GM23338 (cell line): ENCODE results near the gene CHD9.

Experiments used
- CREB1 ChIP-seq: fragments of 250-450 bp; sonication (Bioruptor Pico); IDR thresholded peaks from 2 replicates; pipeline ENCODE4 v1.5.0; 2020; ENCODE audit warnings: low read depth, mild to moderate bottlenecking, moderate library complexity
- EZH2 ChIP-seq: fragments of 200-600 bp; sonication (generic); IDR thresholded peaks from one replicate; pipeline ENCODE4 v1.8.0; 2017; ENCODE audit warnings: antibody characterized with exemption, mild to moderate bottlenecking, low read depth; ENCODE audit not compliant: unreplicated experiment
- EZH2phosphoT487 ChIP-seq: fragments of 200-600 bp; sonication (generic); IDR thresholded peaks from one replicate; pipeline ENCODE4 v1.8.1; 2018; ENCODE audit warnings: antibody characterized with exemption; ENCODE audit not compliant: unreplicated experiment
- JUNB ChIP-seq: IDR thresholded peaks from one replicate; pipeline ENCODE4 v1.6.1; 2016; ENCODE audit warnings: antibody characterized with exemption; ENCODE audit not compliant: unreplicated experiment
- NANOG ChIP-seq: IDR thresholded peaks from 2 replicates; pipeline ENCODE4 v1.6.1; 2016; ENCODE audit warnings: antibody characterized with exemption, borderline replicate concordance
- POLR2AphosphoS5 ChIP-seq: IDR thresholded peaks from 2 replicates; pipeline ENCODE4 v1.6.1; 2016; ENCODE audit warnings: antibody characterized with exemption, low read depth
- STAT1 ChIP-seq: IDR thresholded peaks from one replicate; pipeline ENCODE4 v1.6.1; 2016; ENCODE audit warnings: antibody characterized with exemption; ENCODE audit not compliant: unreplicated experiment
- ZNF331 ChIP-seq: fragments of 250-450 bp; sonication (Bioruptor Pico); IDR thresholded peaks from 2 replicates; pipeline ENCODE4 v1.5.0; 2020; ENCODE audit warnings: low read depth, mild to moderate bottlenecking, moderate library complexity
- TF ChIP-seq, protein P1 (sequence below), 2 experiments: fragments of 200-600 bp in 1 of 2; sonication (generic) in 1 of 2; conservative IDR thresholded peaks; 2 replicates each; pipeline versions ENCODE4 v1.5.1 to v1.6.1; 2016 to 2017; ENCODE audit warnings: antibody characterized with exemption in 2 of 2, low read depth in 2 of 2, mild to moderate bottlenecking in 2 of 2, moderate library complexity in 1 of 2
- TF ChIP-seq, protein P2 (sequence below): IDR thresholded peaks from one replicate; pipeline ENCODE4 v1.6.1; 2018; ENCODE audit warnings: antibody characterized with exemption; ENCODE audit not compliant: unreplicated experiment
- TF ChIP-seq, protein P3 (sequence below): IDR thresholded peaks from 2 replicates; pipeline ENCODE4 v1.6.1; 2016; ENCODE audit warnings: antibody characterized with exemption
- TF ChIP-seq, protein P4 (sequence below): fragments of 250-450 bp; sonication (Bioruptor Pico); IDR thresholded peaks from 2 replicates; pipeline ENCODE4 v1.5.0; 2020; ENCODE audit warnings: mild to moderate bottlenecking, moderate library complexity

DNA sequence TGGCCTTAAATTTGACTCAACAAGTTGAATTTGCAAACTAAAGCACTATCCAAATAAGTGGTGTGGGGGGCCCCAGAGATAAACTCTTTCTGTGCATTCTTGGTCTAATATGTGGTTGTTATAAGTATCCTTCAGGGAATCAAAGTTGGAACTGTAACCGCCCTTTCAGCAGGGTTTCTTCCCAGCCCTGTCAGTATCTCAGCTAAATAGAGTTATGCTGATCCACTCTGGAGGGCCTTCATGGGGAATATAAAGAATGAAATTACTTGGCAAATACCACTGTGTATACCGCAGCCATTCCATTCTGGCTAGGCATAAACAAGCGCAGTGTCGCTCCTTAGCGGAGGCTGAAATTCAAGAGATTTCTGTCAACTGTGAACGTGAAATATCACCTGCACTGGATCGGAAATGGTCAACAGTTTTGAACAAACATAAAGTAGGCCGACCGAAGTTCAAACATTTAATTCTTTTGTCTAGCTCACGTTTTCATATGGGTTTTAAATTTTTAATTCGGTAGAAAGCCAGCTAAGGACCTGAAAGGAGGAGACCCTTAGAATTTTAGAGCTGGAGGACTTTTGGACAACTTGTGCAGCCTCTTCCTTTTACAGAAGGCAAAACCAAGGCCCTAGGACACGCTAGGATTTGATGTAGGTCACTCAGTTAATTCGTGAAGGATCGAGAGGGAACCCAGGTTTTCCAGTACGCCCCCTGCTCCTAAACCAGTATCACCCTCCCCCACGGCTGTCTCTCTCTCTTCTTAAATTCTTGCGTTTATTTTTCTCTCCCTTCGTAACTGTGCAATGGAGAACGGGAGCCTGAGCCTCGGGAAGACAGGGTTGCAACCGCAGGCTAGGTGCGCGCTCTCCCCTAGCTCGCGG lies 74.7 kb downstream of the CHD9 start:
- TF ChIP-seq POLR2AphosphoS5: no peak
- TF ChIP-seq EZH2: no peak
- TF ChIP-seq, protein P1, sequence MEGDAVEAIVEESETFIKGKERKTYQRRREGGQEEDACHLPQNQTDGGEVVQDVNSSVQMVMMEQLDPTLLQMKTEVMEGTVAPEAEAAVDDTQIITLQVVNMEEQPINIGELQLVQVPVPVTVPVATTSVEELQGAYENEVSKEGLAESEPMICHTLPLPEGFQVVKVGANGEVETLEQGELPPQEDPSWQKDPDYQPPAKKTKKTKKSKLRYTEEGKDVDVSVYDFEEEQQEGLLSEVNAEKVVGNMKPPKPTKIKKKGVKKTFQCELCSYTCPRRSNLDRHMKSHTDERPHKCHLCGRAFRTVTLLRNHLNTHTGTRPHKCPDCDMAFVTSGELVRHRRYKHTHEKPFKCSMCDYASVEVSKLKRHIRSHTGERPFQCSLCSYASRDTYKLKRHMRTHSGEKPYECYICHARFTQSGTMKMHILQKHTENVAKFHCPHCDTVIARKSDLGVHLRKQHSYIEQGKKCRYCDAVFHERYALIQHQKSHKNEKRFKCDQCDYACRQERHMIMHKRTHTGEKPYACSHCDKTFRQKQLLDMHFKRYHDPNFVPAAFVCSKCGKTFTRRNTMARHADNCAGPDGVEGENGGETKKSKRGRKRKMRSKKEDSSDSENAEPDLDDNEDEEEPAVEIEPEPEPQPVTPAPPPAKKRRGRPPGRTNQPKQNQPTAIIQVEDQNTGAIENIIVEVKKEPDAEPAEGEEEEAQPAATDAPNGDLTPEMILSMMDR (conservative IDR thresholded peaks at IDR 0.05; ENCODE audit: low read depth in 2 of 2): no peak
- TF ChIP-seq, protein P2, sequence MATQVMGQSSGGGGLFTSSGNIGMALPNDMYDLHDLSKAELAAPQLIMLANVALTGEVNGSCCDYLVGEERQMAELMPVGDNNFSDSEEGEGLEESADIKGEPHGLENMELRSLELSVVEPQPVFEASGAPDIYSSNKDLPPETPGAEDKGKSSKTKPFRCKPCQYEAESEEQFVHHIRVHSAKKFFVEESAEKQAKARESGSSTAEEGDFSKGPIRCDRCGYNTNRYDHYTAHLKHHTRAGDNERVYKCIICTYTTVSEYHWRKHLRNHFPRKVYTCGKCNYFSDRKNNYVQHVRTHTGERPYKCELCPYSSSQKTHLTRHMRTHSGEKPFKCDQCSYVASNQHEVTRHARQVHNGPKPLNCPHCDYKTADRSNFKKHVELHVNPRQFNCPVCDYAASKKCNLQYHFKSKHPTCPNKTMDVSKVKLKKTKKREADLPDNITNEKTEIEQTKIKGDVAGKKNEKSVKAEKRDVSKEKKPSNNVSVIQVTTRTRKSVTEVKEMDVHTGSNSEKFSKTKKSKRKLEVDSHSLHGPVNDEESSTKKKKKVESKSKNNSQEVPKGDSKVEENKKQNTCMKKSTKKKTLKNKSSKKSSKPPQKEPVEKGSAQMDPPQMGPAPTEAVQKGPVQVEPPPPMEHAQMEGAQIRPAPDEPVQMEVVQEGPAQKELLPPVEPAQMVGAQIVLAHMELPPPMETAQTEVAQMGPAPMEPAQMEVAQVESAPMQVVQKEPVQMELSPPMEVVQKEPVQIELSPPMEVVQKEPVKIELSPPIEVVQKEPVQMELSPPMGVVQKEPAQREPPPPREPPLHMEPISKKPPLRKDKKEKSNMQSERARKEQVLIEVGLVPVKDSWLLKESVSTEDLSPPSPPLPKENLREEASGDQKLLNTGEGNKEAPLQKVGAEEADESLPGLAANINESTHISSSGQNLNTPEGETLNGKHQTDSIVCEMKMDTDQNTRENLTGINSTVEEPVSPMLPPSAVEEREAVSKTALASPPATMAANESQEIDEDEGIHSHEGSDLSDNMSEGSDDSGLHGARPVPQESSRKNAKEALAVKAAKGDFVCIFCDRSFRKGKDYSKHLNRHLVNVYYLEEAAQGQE: no peak
- TF ChIP-seq JUNB: no peak
- no peak for TF ChIP-seq STAT1
- TF ChIP-seq EZH2phosphoT487: no peak
- TF ChIP-seq ZNF331: no peak
- no peak for TF ChIP-seq CREB1 (CRISPR knock-in tag)
- no peak for TF ChIP-seq NANOG
- TF ChIP-seq, protein P3, sequence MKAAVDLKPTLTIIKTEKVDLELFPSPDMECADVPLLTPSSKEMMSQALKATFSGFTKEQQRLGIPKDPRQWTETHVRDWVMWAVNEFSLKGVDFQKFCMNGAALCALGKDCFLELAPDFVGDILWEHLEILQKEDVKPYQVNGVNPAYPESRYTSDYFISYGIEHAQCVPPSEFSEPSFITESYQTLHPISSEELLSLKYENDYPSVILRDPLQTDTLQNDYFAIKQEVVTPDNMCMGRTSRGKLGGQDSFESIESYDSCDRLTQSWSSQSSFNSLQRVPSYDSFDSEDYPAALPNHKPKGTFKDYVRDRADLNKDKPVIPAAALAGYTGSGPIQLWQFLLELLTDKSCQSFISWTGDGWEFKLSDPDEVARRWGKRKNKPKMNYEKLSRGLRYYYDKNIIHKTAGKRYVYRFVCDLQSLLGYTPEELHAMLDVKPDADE: no peak
- TF ChIP-seq, protein P4, sequence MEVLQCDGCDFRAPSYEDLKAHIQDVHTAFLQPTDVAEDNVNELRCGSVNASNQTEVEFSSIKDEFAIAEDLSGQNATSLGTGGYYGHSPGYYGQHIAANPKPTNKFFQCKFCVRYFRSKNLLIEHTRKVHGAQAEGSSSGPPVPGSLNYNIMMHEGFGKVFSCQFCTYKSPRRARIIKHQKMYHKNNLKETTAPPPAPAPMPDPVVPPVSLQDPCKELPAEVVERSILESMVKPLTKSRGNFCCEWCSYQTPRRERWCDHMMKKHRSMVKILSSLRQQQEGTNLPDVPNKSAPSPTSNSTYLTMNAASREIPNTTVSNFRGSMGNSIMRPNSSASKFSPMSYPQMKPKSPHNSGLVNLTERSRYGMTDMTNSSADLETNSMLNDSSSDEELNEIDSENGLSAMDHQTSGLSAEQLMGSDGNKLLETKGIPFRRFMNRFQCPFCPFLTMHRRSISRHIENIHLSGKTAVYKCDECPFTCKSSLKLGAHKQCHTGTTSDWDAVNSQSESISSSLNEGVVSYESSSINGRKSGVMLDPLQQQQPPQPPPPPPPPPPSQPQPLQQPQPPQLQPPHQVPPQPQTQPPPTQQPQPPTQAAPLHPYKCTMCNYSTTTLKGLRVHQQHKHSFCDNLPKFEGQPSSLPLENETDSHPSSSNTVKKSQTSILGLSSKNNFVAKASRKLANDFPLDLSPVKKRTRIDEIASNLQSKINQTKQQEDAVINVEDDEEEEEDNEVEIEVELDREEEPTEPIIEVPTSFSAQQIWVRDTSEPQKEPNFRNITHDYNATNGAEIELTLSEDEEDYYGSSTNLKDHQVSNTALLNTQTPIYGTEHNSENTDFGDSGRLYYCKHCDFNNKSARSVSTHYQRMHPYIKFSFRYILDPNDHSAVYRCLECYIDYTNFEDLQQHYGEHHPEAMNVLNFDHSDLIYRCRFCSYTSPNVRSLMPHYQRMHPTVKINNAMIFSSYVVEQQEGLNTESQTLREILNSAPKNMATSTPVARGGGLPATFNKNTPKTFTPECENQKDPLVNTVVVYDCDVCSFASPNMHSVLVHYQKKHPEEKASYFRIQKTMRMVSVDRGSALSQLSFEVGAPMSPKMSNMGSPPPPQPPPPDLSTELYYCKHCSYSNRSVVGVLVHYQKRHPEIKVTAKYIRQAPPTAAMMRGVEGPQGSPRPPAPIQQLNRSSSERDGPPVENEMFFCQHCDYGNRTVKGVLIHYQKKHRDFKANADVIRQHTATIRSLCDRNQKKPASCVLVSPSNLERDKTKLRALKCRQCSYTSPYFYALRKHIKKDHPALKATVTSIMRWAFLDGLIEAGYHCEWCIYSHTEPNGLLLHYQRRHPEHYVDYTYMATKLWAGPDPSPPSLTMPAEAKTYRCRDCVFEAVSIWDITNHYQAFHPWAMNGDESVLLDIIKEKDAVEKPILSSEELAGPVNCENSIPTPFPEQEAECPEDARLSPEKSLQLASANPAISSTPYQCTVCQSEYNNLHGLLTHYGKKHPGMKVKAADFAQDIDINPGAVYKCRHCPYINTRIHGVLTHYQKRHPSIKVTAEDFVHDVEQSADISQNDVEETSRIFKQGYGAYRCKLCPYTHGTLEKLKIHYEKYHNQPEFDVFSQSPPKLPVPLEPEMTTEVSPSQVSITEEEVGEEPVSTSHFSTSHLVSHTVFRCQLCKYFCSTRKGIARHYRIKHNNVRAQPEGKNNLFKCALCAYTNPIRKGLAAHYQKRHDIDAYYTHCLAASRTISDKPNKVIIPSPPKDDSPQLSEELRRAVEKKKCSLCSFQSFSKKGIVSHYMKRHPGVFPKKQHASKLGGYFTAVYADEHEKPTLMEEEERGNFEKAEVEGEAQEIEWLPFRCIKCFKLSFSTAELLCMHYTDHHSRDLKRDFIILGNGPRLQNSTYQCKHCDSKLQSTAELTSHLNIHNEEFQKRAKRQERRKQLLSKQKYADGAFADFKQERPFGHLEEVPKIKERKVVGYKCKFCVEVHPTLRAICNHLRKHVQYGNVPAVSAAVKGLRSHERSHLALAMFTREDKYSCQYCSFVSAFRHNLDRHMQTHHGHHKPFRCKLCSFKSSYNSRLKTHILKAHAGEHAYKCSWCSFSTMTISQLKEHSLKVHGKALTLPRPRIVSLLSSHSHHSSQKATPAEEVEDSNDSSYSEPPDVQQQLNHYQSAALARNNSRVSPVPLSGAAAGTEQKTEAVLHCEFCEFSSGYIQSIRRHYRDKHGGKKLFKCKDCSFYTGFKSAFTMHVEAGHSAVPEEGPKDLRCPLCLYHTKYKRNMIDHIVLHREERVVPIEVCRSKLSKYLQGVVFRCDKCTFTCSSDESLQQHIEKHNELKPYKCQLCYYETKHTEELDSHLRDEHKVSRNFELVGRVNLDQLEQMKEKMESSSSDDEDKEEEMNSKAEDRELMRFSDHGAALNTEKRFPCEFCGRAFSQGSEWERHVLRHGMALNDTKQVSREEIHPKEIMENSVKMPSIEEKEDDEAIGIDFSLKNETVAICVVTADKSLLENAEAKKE (CRISPR knock-in tag): no peak
